Endothelial cell of umbilical vein (primary cell): ENCODE data around the gene ADGRL3. TPM values are rescaled to one million over a fixed set of nuclear protein-coding genes. Genes with fewer than 3 reads are reported as not detected.

Source experiments
- BruUV-seq: library from RNA; stranded (reverse); fragments of 400-500 nt; replicated peaks from 2 replicates; lab custom pipeline; 2021; lab: Mats Ljungman, UMichigan
- CTCF ChIA-PET: fragments of 300-600, 350-600 bp; sonication (Branson Sonifier 250); formaldehyde crosslinking; loops from one replicate; lab custom pipeline; 2021; ENCODE audit warnings: antibody characterized with exemption, inconsistent platforms; lab: Charles Lee
- POLR2A ChIA-PET: fragments of 300-600, 350-600 bp; sonication (Branson Sonifier 250); formaldehyde crosslinking; loops from one replicate; lab custom pipeline; 2021; ENCODE audit warnings: antibody characterized with exemption, inconsistent platforms; lab: Charles Lee
- DNase-seq: peaks from one replicate; pipeline ENCODE4 v3.0.0-alpha.2; 2011; ENCODE audit warnings: low read depth, low spot score
- FAIRE-seq: peaks from 2 replicates; lab custom pipeline; 2011; peaks lifted over from hg19 to GRCh38; lab: Jason Lieb, UNC
- H2AFZ ChIP-seq: 2 replicates; pipeline ENCODE4 v1.6.0; 2012; ENCODE audit warnings: low read depth, low read length, control low read depth, inconsistent platforms
- H3K27ac ChIP-seq: 2 replicates; pipeline ENCODE4 v1.5.1; 2011; ENCODE audit warnings: low read depth, mild to moderate bottlenecking, control low read depth, low read length, moderate library complexity; ENCODE audit not compliant: insufficient read depth
- H3K27me3 ChIP-seq, 2 experiments: 2 replicates each; pipeline versions ENCODE4 v1.6.0 to v1.6.1; 2011; ENCODE audit warnings: low read length in 2 of 2, mixed read lengths in 1 of 2; ENCODE audit not compliant: control insufficient read depth in 2 of 2, insufficient read depth in 2 of 2
- H3K36me3 ChIP-seq, 2 experiments: 2 replicates in 1 of 2; 3 replicates in 1 of 2; pipeline ENCODE4 v1.5.1; 2011; ENCODE audit warnings: low read length in 2 of 2, mild to moderate bottlenecking in 1 of 2, moderate library complexity in 1 of 2; ENCODE audit not compliant: control insufficient read depth in 2 of 2, insufficient read depth in 2 of 2; ENCODE audit errors: extremely low read depth in 1 of 2
- H3K4me1 ChIP-seq: 3 replicates; pipeline ENCODE4 v1.5.1; 2011; ENCODE audit warnings: mild to moderate bottlenecking, low read length; ENCODE audit not compliant: control insufficient read depth, insufficient read depth; ENCODE audit errors: extremely low read depth
- H3K4me2 ChIP-seq: 2 replicates; pipeline ENCODE4 v1.6.1; 2011; ENCODE audit warnings: low read length, control low read depth, mixed read lengths; ENCODE audit not compliant: insufficient read depth
- H3K4me3 ChIP-seq, 3 experiments: fragments of 200-600 bp in 1 of 3; sonication (generic), shearing (Covaris generic) in 1 of 3; replicated peaks in 1 of 3; 2 replicates each; pipeline ENCODE4 v1.5.1; 2011 to 2016; ENCODE audit warnings: control low read depth in 3 of 3, low read length in 3 of 3, mild to moderate bottlenecking in 2 of 3, inconsistent platforms in 1 of 3, low read depth in 1 of 3, moderate library complexity in 1 of 3; ENCODE audit not compliant: insufficient read depth in 1 of 3
- H3K79me2 ChIP-seq: 2 replicates; pipeline ENCODE4 v1.6.0; 2012; ENCODE audit warnings: low read length, inconsistent platforms; ENCODE audit not compliant: control insufficient read depth, insufficient read depth
- H3K9ac ChIP-seq: replicated peaks from 2 replicates; pipeline ENCODE3; 2011; ENCODE audit warnings: low read length, control low read depth; ENCODE audit not compliant: insufficient read depth; ENCODE audit errors: extremely low read depth
- H3K9me1 ChIP-seq: replicated peaks from 3 replicates; pipeline ENCODE4 v1.6.0; 2011; ENCODE audit warnings: mild to moderate bottlenecking, low read length; ENCODE audit not compliant: control insufficient read depth, insufficient read depth; ENCODE audit errors: extremely low read depth
- H3K9me3 ChIP-seq: replicated peaks from 2 replicates; pipeline ENCODE4 v1.5.1; 2012; ENCODE audit warnings: low read length, inconsistent platforms; ENCODE audit not compliant: control insufficient read depth, insufficient read depth
- H4K20me1 ChIP-seq: replicated peaks from 2 replicates; pipeline ENCODE3; 2011; ENCODE audit warnings: mild to moderate bottlenecking, low read length; ENCODE audit not compliant: control insufficient read depth, insufficient read depth; ENCODE audit errors: extremely low read depth
- CTCF ChIP-seq, 2 donors: IDR thresholded peaks; 1 replicate in 1 of 2; 2 replicates in 1 of 2; pipeline ENCODE4 v1.5.1; 2011; ENCODE audit warnings: low read length in 2 of 2, mild to moderate bottlenecking in 2 of 2, moderate library complexity in 2 of 2, control low read depth in 1 of 2, inconsistent platforms in 1 of 2, low read depth in 1 of 2; ENCODE audit not compliant: insufficient read depth in 1 of 2; ENCODE audit errors: extremely low read depth in 1 of 2
- EZH2 ChIP-seq: IDR thresholded peaks from 2 replicates; pipeline ENCODE4 v1.6.1; 2012; ENCODE audit warnings: borderline replicate concordance, low read depth, mild to moderate bottlenecking, moderate library complexity, low read length, inconsistent platforms; ENCODE audit not compliant: severe bottlenecking
- FOS ChIP-seq: IDR thresholded peaks from 2 replicates; pipeline ENCODE4 v1.6.1; 2011; ENCODE audit warnings: mild to moderate bottlenecking, low read length, moderate library complexity, borderline replicate concordance; ENCODE audit not compliant: insufficient read depth
- GATA2 ChIP-seq: IDR thresholded peaks from 2 replicates; pipeline ENCODE4 v1.7.0; 2011; ENCODE audit warnings: low read depth, mild to moderate bottlenecking, moderate library complexity, mixed read lengths, low read length; ENCODE audit not compliant: insufficient read length, insufficient read depth
- JUN ChIP-seq: IDR thresholded peaks from 2 replicates; pipeline ENCODE4 v1.6.1; 2011; ENCODE audit warnings: borderline replicate concordance, low read depth; ENCODE audit not compliant: insufficient read length, insufficient read depth
- MAX ChIP-seq: IDR thresholded peaks from 2 replicates; pipeline ENCODE4 v1.6.1; 2011; ENCODE audit not compliant: insufficient read depth, insufficient read length
- MYC ChIP-seq: IDR thresholded peaks from one replicate; pipeline ENCODE4 v1.6.1; 2011; ENCODE audit warnings: mild to moderate bottlenecking, low read depth, low read length
- POLR2A ChIP-seq: IDR thresholded peaks from 2 replicates; pipeline ENCODE4 v1.6.1; 2012; ENCODE audit warnings: low read depth, mild to moderate bottlenecking, control low read depth, low read length
- POLR2AphosphoS5 ChIP-seq: IDR thresholded peaks from 2 replicates; pipeline ENCODE4 v1.6.1; 2012; ENCODE audit warnings: low read depth, mild to moderate bottlenecking, control low read depth, low read length, moderate library complexity; ENCODE audit not compliant: insufficient read depth
- dilution Hi-C: fragments of 300-500 bp; cut with MboI; formaldehyde crosslinking; loops from one replicate; pipeline ENCODE4 v1.15.0; 2019; ENCODE audit warnings: low sequenced_read_pairs; ENCODE audit not compliant: extremely low pct_ligation_motif_present
- intact Hi-C: fragments of 100-400 bp; cut with micrococcal nuclease; formaldehyde crosslinking; loops from one replicate; pipeline ENCODE4 v1.10.0; 2022
- polyA plus RNA-seq, 4 experiments: library from polyadenylated mRNA; depleted of rRNA in 3 of 4; stranded (reverse) in 3 of 4; unstranded in 1 of 4; fragments of >200 nt; gene quantifications; 2 replicates each; pipeline versions ENCODE4 v1.2.1 to v1.2.3, GENCODE V29; 2011 to 2012; ENCODE audit warnings: missing spikeins in 1 of 4
- total RNA-seq: library from RNA; stranded (reverse); gene quantifications from 2 replicates; pipeline ENCODE4 v1.2.3, GENCODE V29; 2021

ADGRL3 gene
- total and polyA plus RNA-seq, 2 donors (not counting 3 experiments of a cell fraction or from before 2014, with no cell fraction given): not detected

GRCh38 chr4:62087706-62088105, 887.6 kb downstream of the ADGRL3 start:
- Histone ChIP-seq H3K4me3 (no peak overlapping the region), H4K20me1 (no peaks in the 10 kb centered on the region), H3K36me3 (no peaks in the 10 kb centered on the region), H3K79me2 (no peaks in the 10 kb centered on the region), H3K4me2 (no peak overlapping the region), H2AFZ (no peak overlapping the region), H3K9me1 (no peaks in the 10 kb centered on the region), H3K27me3 (no peaks in the 10 kb centered on the region), H3K27ac (no peak overlapping the region), H3K4me1 (no peaks in the 10 kb centered on the region), H3K9me3 (no peaks in the 10 kb centered on the region), H3K9ac (no peak overlapping the region)
- no peak for DNase-seq
- POLR2A ChIA-PET: no interaction called here
- intact Hi-C loops (no loop called here), dilution Hi-C loops (no loop called here)
- no TSS peak for BruUV-seq
- TF ChIP-seq EZH2 (no peak), FOS (no peak)
- no peak for FAIRE-seq
- CTCF ChIA-PET: no interaction called here

- TF ChIP-seq POLR2AphosphoS5: no peak
- TF ChIP-seq MYC: no peak
- no peak for TF ChIP-seq EZH2
- TF ChIP-seq FOS: no peak
- TF ChIP-seq JUN: no peak
- no peak for TF ChIP-seq POLR2A
- no peak for TF ChIP-seq MAX
- no peak for TF ChIP-seq CTCF (IDR thresholded peaks at IDR 0.05; ENCODE audit: extremely low read depth in 1 of 2, insufficient read depth in 1 of 2, low read depth in 1 of 2, low read length in 2 of 2)
- TF ChIP-seq GATA2: no peak
- BruUV-seq: no TSS peak
- H4K20me1 ChIP-seq: no peaks in the 10 kb centered on the region
- no peak for DNase-seq
- dilution Hi-C loops (no loop called here), intact Hi-C loops (no loop called here)
- H3K79me2 ChIP-seq: no peaks in the 10 kb centered on the region
- POLR2A ChIA-PET: no interaction called here
- no peaks in the 10 kb centered on the region for H3K9me1 ChIP-seq
- H3K4me3 ChIP-seq: no peak overlapping the region
- H3K4me1 ChIP-seq: no peaks in the 10 kb centered on the region
- H3K9me3 ChIP-seq: no peaks in the 10 kb centered on the region
- no peak overlapping the region for H3K9ac ChIP-seq
- no peak overlapping the region for H2AFZ ChIP-seq
- no peaks in the 10 kb centered on the region for H3K36me3 ChIP-seq
- H3K4me2 ChIP-seq: no peak overlapping the region
- no peaks in the 10 kb centered on the region for H3K27me3 ChIP-seq
- CTCF ChIA-PET: no interaction called here
- H3K27ac ChIP-seq: no peak overlapping the region
- no peak for FAIRE-seq
Observed at GRCh38 chr4:62093735-62094134, 893.6 kb downstream of the ADGRL3 start.
